K562 (cell line): ENCODE data around the gene MAP3K4. TPM values are rescaled to one million over a fixed set of nuclear protein-coding genes. Genes with fewer than 3 reads are reported as not detected.

Experiments used
- ATAC-seq: fragments of 200-7000 bp; cut with Tn5 transposase; 3 replicates; pipeline ENCODE4 v1.9.1; 2020; ENCODE audit warnings: moderate library complexity
- BruUV-seq: library from RNA; stranded (reverse); fragments of 400-500 nt; replicated peaks from 2 replicates; lab custom pipeline; 2021; lab: Mats Ljungman, UMichigan
- CTCF ChIA-PET: fragments of 300-600 bp; formaldehyde crosslinking; extraction: SDS; loops from one replicate; lab custom pipeline; 2021; ENCODE audit warnings: low intra/inter-chr PET ratio; lab: Yijun Ruan, JAX
- POLR2A ChIA-PET: fragments of 300-600, 350-650 bp; sonication (Branson Sonifier 250); formaldehyde crosslinking; extraction: SDS; loops from one replicate; lab custom pipeline; 2021; ENCODE audit warnings: antibody characterized with exemption, inconsistent platforms; lab: Yijun Ruan, JAX
- DNase-seq, 4 experiments: peaks; one replicate each; pipeline versions ENCODE4 v3.0.0 to v3.0.0-alpha.2; 2011 to 2018; ENCODE audit warnings: low spot score in 3 of 4, mixed read lengths in 3 of 4; ENCODE audit errors: extremely low read depth in 1 of 4
- FAIRE-seq: peaks from 2 replicates; lab custom pipeline; 2011; peaks lifted over from hg19 to GRCh38; lab: Jason Lieb, UNC
- H2AFZ ChIP-seq: 2 replicates; pipeline ENCODE4 v1.6.0; 2011; ENCODE audit warnings: low read depth, low read length, control low read depth, inconsistent platforms
- H3K27ac ChIP-seq: fragments of 200-600 bp; 3 replicates; pipeline ENCODE4 v1.8.0; 2011; ENCODE audit warnings: low read depth, mild to moderate bottlenecking, control low read depth, inconsistent platforms, low read length, moderate library complexity, mixed read lengths; ENCODE audit errors: extremely low read depth
- H3K27me3 ChIP-seq, 2 experiments: fragments of 300-600 bp in 1 of 2; 2 replicates in 1 of 2; 3 replicates in 1 of 2; pipeline versions ENCODE4 v1.6.0 to v1.8.0; 2011; ENCODE audit warnings: inconsistent platforms in 2 of 2, low read length in 2 of 2, mild to moderate bottlenecking in 1 of 2, mixed read lengths in 1 of 2, moderate library complexity in 1 of 2; ENCODE audit not compliant: control insufficient read depth in 2 of 2, insufficient read depth in 2 of 2
- H3K36me3 ChIP-seq: fragments of 300-600 bp; 3 replicates; pipeline ENCODE4 v1.8.0; 2011; ENCODE audit warnings: mild to moderate bottlenecking, low read length, inconsistent platforms; ENCODE audit not compliant: control insufficient read depth, insufficient read depth
- H3K4me1 ChIP-seq, 2 experiments: fragments of 200-600 bp in 1 of 2; replicated peaks in 1 of 2; 2 replicates in 1 of 2; 3 replicates in 1 of 2; pipeline versions ENCODE4 v1.5.1 to v1.8.0; 2011; ENCODE audit warnings: inconsistent platforms in 2 of 2, low read length in 2 of 2, mild to moderate bottlenecking in 1 of 2, mixed read lengths in 1 of 2, moderate library complexity in 1 of 2; ENCODE audit not compliant: control insufficient read depth in 2 of 2, insufficient read depth in 2 of 2
- H3K4me2 ChIP-seq: 2 replicates; pipeline ENCODE4 v1.6.1; 2011; ENCODE audit warnings: low read length, control low read depth, inconsistent platforms, mixed read lengths; ENCODE audit not compliant: insufficient read depth
- H3K4me3 ChIP-seq: fragments of 200-600 bp; sonication (generic), shearing (Covaris generic); 2 replicates; pipeline ENCODE4 v1.5.1; 2016; ENCODE audit warnings: control low read depth, inconsistent platforms
- H3K79me2 ChIP-seq: fragments of 200-600 bp; 3 replicates; pipeline ENCODE4 v1.8.0; 2011; ENCODE audit warnings: low read length, inconsistent platforms; ENCODE audit not compliant: control insufficient read depth, insufficient read depth
- H3K9ac ChIP-seq, 2 experiments: 2 replicates each; pipeline versions ENCODE4 v1.6.0 to v1.6.1; 2011; ENCODE audit warnings: low read depth in 2 of 2, low read length in 2 of 2, control low read depth in 1 of 2, inconsistent platforms in 1 of 2, mild to moderate bottlenecking in 1 of 2, mixed read lengths in 1 of 2; ENCODE audit not compliant: insufficient read depth in 1 of 2
- H3K9me1 ChIP-seq: one replicate; pipeline ENCODE4 v1.6.0; 2011; ENCODE audit warnings: inconsistent platforms, mild to moderate bottlenecking, low read length, moderate library complexity; ENCODE audit not compliant: control insufficient read depth, insufficient read depth
- H3K9me3 ChIP-seq: replicated peaks from 2 replicates; pipeline ENCODE4 v1.5.1; 2011; ENCODE audit warnings: low read depth, low read length, inconsistent platforms; ENCODE audit not compliant: control insufficient read depth, insufficient read depth
- H4K20me1 ChIP-seq: replicated peaks from 2 replicates; pipeline ENCODE4 v1.6.1; 2011; ENCODE audit warnings: low read length, inconsistent platforms, mixed read lengths; ENCODE audit not compliant: control insufficient read depth, insufficient read depth
- ARID1B ChIP-seq: fragments of 450-650 bp; IDR thresholded peaks from 2 replicates; pipeline ENCODE4 v1.6.1; 2016; ENCODE audit warnings: antibody characterized with exemption, mild to moderate bottlenecking, inconsistent platforms
- CBFA2T2 ChIP-seq: fragments of 450-650 bp; conservative IDR thresholded peaks from 2 replicates; pipeline ENCODE4 v1.6.1; 2017; ENCODE audit warnings: mild to moderate bottlenecking
- CBFA2T3 ChIP-seq: fragments of 450-650 bp; IDR thresholded peaks from 2 replicates; pipeline ENCODE4 v1.6.1; 2017
- CHCHD3 ChIP-seq: fragments of 250-450 bp; sonication (Bioruptor Pico); IDR thresholded peaks from 2 replicates; pipeline ENCODE4 v2.1.2; 2022; ENCODE audit warnings: mild to moderate bottlenecking
- CTBP1 ChIP-seq: fragments of 450-650 bp; IDR thresholded peaks from 2 replicates; pipeline ENCODE4 v1.6.1; 2016; ENCODE audit warnings: borderline replicate concordance
- DPF2 ChIP-seq: fragments of 450-650 bp; IDR thresholded peaks from 2 replicates; pipeline ENCODE4 v1.6.1; 2016
- ELF4 ChIP-seq: fragments of 450-650 bp; formaldehyde crosslinking; IDR thresholded peaks from 2 replicates; pipeline ENCODE4 v1.4.0; 2022; ENCODE audit warnings: missing genetic modification characterization
- ETV1 ChIP-seq: fragments of 450-650 bp; conservative IDR thresholded peaks from 2 replicates; pipeline ENCODE4 v1.6.1; 2016; ENCODE audit warnings: missing genetic modification characterization, control low read depth, low read depth, missing compliant biosample characterization
- FOSL1 ChIP-seq: fragments of 200-800 bp; sonication (Bioruptor generic); conservative IDR thresholded peaks from 2 replicates; pipeline ENCODE4 v1.6.1; 2016; ENCODE audit warnings: missing genetic modification characterization, missing compliant biosample characterization
- FOXA1 ChIP-seq: fragments of 450-650 bp; IDR thresholded peaks from 2 replicates; pipeline ENCODE4 v1.6.1; 2016; ENCODE audit warnings: mild to moderate bottlenecking, borderline replicate concordance
- FOXK2 ChIP-seq, 2 experiments: fragments of 450-650 bp; IDR thresholded peaks in 1 of 2; conservative IDR thresholded peaks in 1 of 2; 2 replicates each; pipeline ENCODE4 v1.6.1; 2016; ENCODE audit warnings: low read depth in 2 of 2, mild to moderate bottlenecking in 1 of 2
- FOXP1 ChIP-seq: sonication (generic); formaldehyde crosslinking; IDR thresholded peaks from 2 replicates; pipeline ENCODE4 v1.8.0; 2022; ENCODE audit warnings: mild to moderate bottlenecking, missing genetic modification reagents
- HDAC2 ChIP-seq: fragments of 450-650 bp; IDR thresholded peaks from 2 replicates; pipeline ENCODE4 v1.6.1; 2016; ENCODE audit warnings: mild to moderate bottlenecking
- KLF16 ChIP-seq: IDR thresholded peaks from 2 replicates; pipeline ENCODE4 v1.6.1; 2016; ENCODE audit warnings: antibody characterized with exemption
- LEF1 ChIP-seq: fragments of 450-650 bp; IDR thresholded peaks from 2 replicates; pipeline ENCODE4 v1.6.1; 2016; ENCODE audit warnings: mild to moderate bottlenecking
- MECOM ChIP-seq: fragments of 250-450 bp; sonication (Bioruptor Pico); IDR thresholded peaks from 2 replicates; pipeline ENCODE4 v1.8.0; 2022; ENCODE audit warnings: inconsistent platforms
- MLX ChIP-seq, 2 experiments: fragments of 450-650 bp in 1 of 2; sonication (generic) in 1 of 2; formaldehyde crosslinking; conservative IDR thresholded peaks; 2 replicates each; pipeline versions ENCODE4 v1.4.0 to v1.8.1; 2020 to 2022; ENCODE audit warnings: mild to moderate bottlenecking in 1 of 2, missing genetic modification reagents in 1 of 2
- MTA2 ChIP-seq: fragments of 450-650 bp; IDR thresholded peaks from 2 replicates; pipeline ENCODE4 v1.6.1; 2016; ENCODE audit warnings: low read depth
- NR1H2 ChIP-seq: sonication (generic); formaldehyde crosslinking; IDR thresholded peaks from 2 replicates; pipeline ENCODE4 v1.4.0; 2020; ENCODE audit warnings: mild to moderate bottlenecking, missing genetic modification reagents
- RAD21 ChIP-seq, 2 experiments: fragments of 250-450 bp in 1 of 2; fragments of 450-650 bp in 1 of 2; sonication (Bioruptor Pico) in 1 of 2; formaldehyde crosslinking in 1 of 2; IDR thresholded peaks in 1 of 2; conservative IDR thresholded peaks in 1 of 2; 2 replicates each; pipeline versions ENCODE4 v1.4.0 to v1.8.0; 2020 to 2022; ENCODE audit warnings: mild to moderate bottlenecking in 2 of 2, moderate library complexity in 1 of 2
- SMARCA4 ChIP-seq: fragments of 450-650 bp; IDR thresholded peaks from 2 replicates; pipeline ENCODE4 v1.6.1; 2016
- SOX6 ChIP-seq: fragments of 450-650 bp; IDR thresholded peaks from 2 replicates; pipeline ENCODE4 v1.6.1; 2014; ENCODE audit warnings: mild to moderate bottlenecking
- TAL1 ChIP-seq: fragments of 450-650 bp; IDR thresholded peaks from 2 replicates; pipeline ENCODE4 v1.6.1; 2016; ENCODE audit warnings: mild to moderate bottlenecking
- TCF3 ChIP-seq: sonication (generic); formaldehyde crosslinking; IDR thresholded peaks from 2 replicates; pipeline ENCODE4 v1.4.0; 2020; ENCODE audit warnings: mild to moderate bottlenecking, missing genetic modification reagents
- TEAD4 ChIP-seq, 2 experiments: sonication (generic) in 1 of 2; formaldehyde crosslinking in 1 of 2; IDR thresholded peaks; 2 replicates each; pipeline versions ENCODE4 v1.6.1 to v1.8.0; 2012 to 2022; ENCODE audit warnings: borderline replicate concordance in 1 of 2, inconsistent platforms in 1 of 2, low read length in 1 of 2, mild to moderate bottlenecking in 1 of 2, missing genetic modification reagents in 1 of 2
- whole genome bisulfite sequencing: fragments of 100-300 bp; shearing (Covaris generic); methylation state at CpG from one replicate; pipeline ENCODE4 v1.1.6; 2016; ENCODE audit warnings: low coverage, mixed read lengths; ENCODE audit not compliant: insufficient coverage; ENCODE audit errors: missing lambda C conversion rate; 5-methylcytosine and 5-hydroxymethylcytosine counted together
- in situ Hi-C: fragments of 300-500 bp; cut with MboI; formaldehyde crosslinking; loops from 4 replicates; pipeline ENCODE4 v1.15.0; 2018; ENCODE audit warnings: inconsistent platforms, mixed read lengths
- intact Hi-C: fragments of 100-400 bp; cut with micrococcal nuclease; formaldehyde crosslinking; loops from 2 replicates; pipeline ENCODE4 v1.14.2; 2022
- polyA plus RNA-seq, 8 experiments: library from polyadenylated mRNA; depleted of rRNA in 4 of 8; stranded (reverse) in 5 of 8; unstranded in 3 of 8; fragments of >200 nt; fragmentation: Nextera tagmentation in 2 of 8; fragmentation: Illumina TruSeq in 1 of 8; extraction: Ambion mirVana in 2 of 8; extraction: Trizol in 1 of 8; gene quantifications; 2 replicates each; pipeline versions ENCODE4 v1.2.1 to v1.2.3, GENCODE V29; 2011 to 2014; ENCODE audit warnings: inconsistent platforms in 1 of 8, missing spikeins in 1 of 8
- total RNA-seq, 7 experiments: library from RNA; depleted of rRNA in 6 of 7; stranded (reverse); fragments of >200 nt in 6 of 7; fragmentation: Illumina TruSeq in 2 of 7; extraction: Trizol in 2 of 7; gene quantifications; 2 replicates each; pipeline versions ENCODE4 v1.2.1 to v1.2.3, GENCODE V29; 2011 to 2021; ENCODE audit warnings: low replicate concordance in 1 of 7

The MAP3K4 gene
- total and polyA plus RNA-seq, 9 of the 15 experiments (the other 6 are each of a cell fraction or from before 2014, with no cell fraction given) = 21.0 to 77.2 (median 48.9) TPM

DNA sequence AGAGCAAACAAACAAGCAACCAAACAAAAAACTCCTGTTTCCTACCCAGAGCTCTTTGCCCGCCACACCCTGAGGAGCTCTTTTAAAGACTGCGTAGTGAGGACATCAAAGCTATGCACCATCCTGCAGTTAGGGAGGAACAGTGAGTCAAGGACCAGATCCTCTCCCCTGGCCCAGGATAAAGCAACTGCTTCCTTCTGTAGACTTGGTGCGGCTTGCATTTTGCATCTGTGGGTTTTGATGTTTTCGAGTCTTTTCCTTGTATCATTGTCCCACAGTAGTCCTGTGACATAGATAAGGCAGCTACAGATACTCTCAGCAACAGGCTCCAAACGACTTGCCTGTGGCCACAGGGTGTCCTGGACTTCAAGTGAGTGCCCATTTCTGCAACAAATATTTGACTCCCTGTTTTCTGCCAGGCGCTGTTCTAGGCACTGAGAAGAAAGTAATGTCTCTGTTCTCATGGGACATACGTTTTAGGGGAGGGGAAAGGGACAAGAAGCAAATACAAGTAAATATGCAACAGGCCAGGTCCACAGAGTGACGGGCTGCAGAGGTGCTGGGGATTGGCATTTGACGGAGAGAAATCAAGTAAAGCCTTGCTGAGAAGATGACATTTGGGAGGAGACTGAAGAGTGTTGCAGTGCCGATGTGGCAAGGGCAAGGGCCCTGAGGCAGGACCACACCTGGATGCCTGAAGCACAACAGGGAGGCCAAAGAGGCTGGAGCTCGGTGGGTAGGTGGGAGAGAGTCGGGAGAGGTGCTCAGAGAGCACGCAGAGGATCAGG lies 35.9 kb upstream of the MAP3K4 start:
- H3K9ac ChIP-seq = peak overlapping the region in 1 of 2 experiments; percentile 43; a peak in 1 of 4 replicates
- ATAC-seq (peak; percentile 79), DNase-seq (peak in 2 of 4 experiments; percentile 46 to 77), FAIRE-seq (peak; percentile 83)
- H4K20me1 ChIP-seq = no peaks in the 10 kb centered on the region
- H2AFZ ChIP-seq = peak overlapping the region; percentile 45; the same call in 1 of the 2 replicates
- no TSS peak for BruUV-seq
- peak overlapping the region; percentile 21; the same call in 1 of the 2 replicates for H3K4me2 ChIP-seq
- H3K9me3 ChIP-seq = no peaks in the 10 kb centered on the region
- H3K27ac ChIP-seq = no peak overlapping the region
- H3K36me3 ChIP-seq = no peaks in the 10 kb centered on the region
- H3K9me1 ChIP-seq = no peaks in the 10 kb centered on the region
- ChIA-PET CTCF (no interaction called here), POLR2A (interaction anchor here (1.1 kb wide), 1 partner anchor 16 kb away, joined by 4 read pairs; no protein-coding TSS in a partner anchor)
- H3K4me1 ChIP-seq = peaks cover 15 to 17% of the 10 kb centered on the region in 2 experiments; a peak in 4 of 5 replicates
- H3K4me3 ChIP-seq = no peak overlapping the region
- 20% methylated on average over 13 of the region's 13 CpGs for WGBS
- no peaks in the 10 kb centered on the region for H3K79me2 ChIP-seq
- H3K27me3 ChIP-seq = peaks cover 0 to 7% of the 10 kb centered on the region in 2 experiments; a peak in 2 of 5 replicates
- intact Hi-C loops (loop anchor here (1.0 kb wide), 1 partner anchor 37 kb away; no protein-coding TSS in a partner anchor), in situ Hi-C loops (no loop called here)
- TF ChIP-seq MECOM (peak; percentile 68; the same call in 1 of the 2 replicates), FOXP1 (CRISPR knock-in tag) (no peak), ARID1B (peak; percentile 72), MLX (CRISPR knock-in tag; conservative IDR thresholded peaks at IDR 0.05) (no peak), MTA2 (peak; percentile 48), CHCHD3 (CRISPR knock-in tag) (no peak), RAD21 (CRISPR knock-in tag; conservative IDR thresholded peaks at IDR 0.05 in 1 of 2, IDR thresholded peaks at IDR 0.05 in 1 of 2) (0 out of 4 replicates have a peak, but pooled peaks of 1 of the 2 experiments have one; percentile 6), CTBP1 (peak; percentile 73), CBFA2T3 (peak; percentile 84), NR1H2 (CRISPR knock-in tag) (no peak), TCF3 (peak; percentile 70), KLF16 (peak; percentile 64), ETV1 (tag) (no peak), SOX6 (0 out of 2 replicates have a peak, but pooled peaks have one; percentile 33), TAL1 (peak; percentile 71), DPF2 (peak; percentile 38; the same call in 1 of the 2 replicates), LEF1 (peak; percentile 10; the same call in 1 of the 2 replicates), HDAC2 (0 out of 2 replicates have a peak, but pooled peaks have one; percentile 15), FOSL1 (tag) (peak; percentile 40; the same call in 1 of the 2 replicates), ELF4 (CRISPR knock-in tag) (0 out of 2 replicates have a peak, but pooled peaks have one; percentile 4), SMARCA4 (0 out of 2 replicates have a peak, but pooled peaks have one; percentile 36), FOXA1 (no peak), TEAD4 (IDR thresholded peaks at IDR 0.05; ENCODE audit: low read length) (peak; percentile 75), TEAD4 (CRISPR knock-in tag; IDR thresholded peaks at IDR 0.05; ENCODE audit: borderline replicate concordance) (no peak), FOXK2 (conservative IDR thresholded peaks at IDR 0.05 in 1 of 2, IDR thresholded peaks at IDR 0.05 in 1 of 2; ENCODE audit: low read depth in 2 of 2) (peak; percentile 15 to 42; a peak in 1 of 4 replicates), CBFA2T2 (peak; percentile 70)
